DND-41 (cell line): Measurements from ENCODE around the gene PNMA8B.

ENCODE experiments used
- CTCF ChIP-seq: IDR thresholded peaks from 2 replicates; pipeline ENCODE4 v1.5.1; 2012; ENCODE audit warnings: borderline replicate concordance, low read length, moderate library complexity, mild to moderate bottlenecking; ENCODE audit not compliant: poor library complexity, severe bottlenecking; ENCODE audit errors: extremely low read depth
- EZH2 ChIP-seq: IDR thresholded peaks from 3 replicates; pipeline ENCODE4 v1.6.1; 2012; ENCODE audit warnings: borderline replicate concordance, low read depth, mild to moderate bottlenecking, moderate library complexity, low read length, inconsistent platforms; ENCODE audit not compliant: severe bottlenecking

GRCh38 chr19:46524308-46524707 lies 28.6 kb upstream of the PNMA8B start:
- TF ChIP-seq CTCF (no peak), EZH2 (no peak)
